Nephron progenitor cell (in vitro differentiated cells): ENCODE data around the gene AVL9.

Experiments
- DNase-seq: peaks from one replicate; pipeline ENCODE4 v3.0.0; 2021
- H3K27ac Mint-ChIP-seq: 2 replicates; pipeline ENCODE4 v1.8.0; 2021; ENCODE audit warnings: mild to moderate bottlenecking, moderate library complexity, mixed read lengths
- H3K27me3 Mint-ChIP-seq: 2 replicates; pipeline ENCODE4 v1.8.0; 2021; ENCODE audit warnings: mild to moderate bottlenecking, low read depth, mixed read lengths; ENCODE audit not compliant: poor library complexity
- H3K36me3 Mint-ChIP-seq: 2 replicates; pipeline ENCODE4 v1.8.0; 2021; ENCODE audit warnings: low read depth, mixed read lengths
- H3K4me1 Mint-ChIP-seq: 2 replicates; pipeline ENCODE4 v1.8.0; 2021; ENCODE audit warnings: mixed read lengths
- H3K4me3 Mint-ChIP-seq: 2 replicates; pipeline ENCODE4 v1.8.0; 2021; ENCODE audit warnings: mild to moderate bottlenecking, moderate library complexity, mixed read lengths
- H3K9me3 Mint-ChIP-seq: 2 replicates; pipeline ENCODE4 v1.8.0; 2021; ENCODE audit warnings: mild to moderate bottlenecking, moderate library complexity, mixed read lengths
- CTCF ChIP-seq: fragments of 200-600 bp; sonication (generic); IDR thresholded peaks from 2 replicates; pipeline ENCODE4 v1.5.0; 2021; ENCODE audit warnings: antibody characterized with exemption

Gene AVL9

DNA sequence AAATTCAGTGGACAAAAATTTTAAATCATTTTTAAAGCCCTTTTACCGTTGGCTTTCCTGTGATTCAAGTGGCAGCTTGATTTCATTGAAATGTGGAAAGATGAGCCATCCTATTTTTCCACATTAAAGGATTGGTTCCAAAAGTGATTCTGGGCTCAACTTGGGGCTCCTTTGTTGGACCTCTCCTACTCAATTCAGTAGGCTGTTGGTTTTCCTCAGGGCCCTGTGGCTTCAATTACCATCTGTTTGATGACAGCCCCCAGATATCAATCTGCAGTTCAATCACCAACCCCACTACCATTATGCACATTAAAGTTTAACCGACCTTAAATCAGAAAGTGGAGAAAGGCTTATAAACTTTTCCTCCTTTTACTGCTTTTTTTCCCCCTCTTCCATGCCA lies 47.3 kb downstream of the AVL9 start:
- Mint-ChIP-seq H3K9me3 (peaks cover 9% of the 10 kb centered on the region), H3K27me3 (no peaks in the 10 kb centered on the region), H3K36me3 (peaks cover 41% of the 10 kb centered on the region), H3K27ac (no peak overlapping the region), H3K4me1 (no peaks in the 10 kb centered on the region), H3K4me3 (no peak overlapping the region)
- DNase-seq: no peak
- no peak for TF ChIP-seq CTCF

DNA sequence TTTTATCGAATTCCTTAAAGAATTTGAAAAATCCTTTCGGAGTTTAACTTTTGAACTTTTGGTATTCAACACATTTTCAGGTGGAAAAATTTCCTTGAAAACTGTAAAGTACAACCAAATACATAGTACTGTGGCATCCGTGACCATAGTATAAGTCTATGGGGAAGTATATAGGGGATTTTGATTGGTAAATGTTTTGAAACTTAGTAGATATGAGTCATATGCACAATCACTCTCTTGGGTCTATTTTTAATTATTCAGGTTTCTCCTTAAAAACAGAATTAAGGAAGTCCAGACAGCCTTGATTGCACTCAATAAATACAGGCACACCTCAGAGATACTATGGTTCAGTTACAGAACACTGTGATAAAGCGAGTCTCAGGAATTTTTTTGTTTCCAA lies 64.2 kb downstream of the AVL9 start:
- Mint-ChIP-seq H3K27ac (no peak overlapping the region), H3K4me3 (no peak overlapping the region), H3K9me3 (no peaks in the 10 kb centered on the region), H3K4me1 (no peaks in the 10 kb centered on the region), H3K27me3 (no peaks in the 10 kb centered on the region), H3K36me3 (peaks cover 53% of the 10 kb centered on the region)
- DNase-seq: no peak
- no peak for TF ChIP-seq CTCF

- Mint-ChIP-seq H3K27ac (no peak overlapping the region), H3K36me3 (peaks cover 54% of the 10 kb centered on the region), H3K4me1 (no peaks in the 10 kb centered on the region), H3K4me3 (no peak overlapping the region), H3K27me3 (no peaks in the 10 kb centered on the region), H3K9me3 (no peaks in the 10 kb centered on the region)
- no peak for DNase-seq
- TF ChIP-seq CTCF: no peak
These were observed 64.8 kb downstream of the AVL9 start for GRCh38 chr7:32560075-32560474.

GRCh38 chr7:32561613-32562012 lies 66.3 kb downstream of the AVL9 start:
- H3K27me3 Mint-ChIP-seq: peaks cover 6% of the 10 kb centered on the region
- H3K36me3 Mint-ChIP-seq: peaks cover 56% of the 10 kb centered on the region
- H3K4me3 Mint-ChIP-seq: no peak overlapping the region
- no peaks in the 10 kb centered on the region for H3K9me3 Mint-ChIP-seq
- no peak for DNase-seq
- TF ChIP-seq CTCF: no peak
- no peak overlapping the region for H3K27ac Mint-ChIP-seq
- H3K4me1 Mint-ChIP-seq: no peaks in the 10 kb centered on the region

- DNase-seq: no peak
- Mint-ChIP-seq H3K27ac (no peak overlapping the region), H3K36me3 (peaks cover 36% of the 10 kb centered on the region), H3K27me3 (peaks cover 6% of the 10 kb centered on the region), H3K4me3 (no peak overlapping the region), H3K4me1 (no peaks in the 10 kb centered on the region), H3K9me3 (no peaks in the 10 kb centered on the region)
- no peak for TF ChIP-seq CTCF
These were observed 69.3 kb downstream of the AVL9 start for GRCh38 chr7:32564542-32564941.

DNA sequence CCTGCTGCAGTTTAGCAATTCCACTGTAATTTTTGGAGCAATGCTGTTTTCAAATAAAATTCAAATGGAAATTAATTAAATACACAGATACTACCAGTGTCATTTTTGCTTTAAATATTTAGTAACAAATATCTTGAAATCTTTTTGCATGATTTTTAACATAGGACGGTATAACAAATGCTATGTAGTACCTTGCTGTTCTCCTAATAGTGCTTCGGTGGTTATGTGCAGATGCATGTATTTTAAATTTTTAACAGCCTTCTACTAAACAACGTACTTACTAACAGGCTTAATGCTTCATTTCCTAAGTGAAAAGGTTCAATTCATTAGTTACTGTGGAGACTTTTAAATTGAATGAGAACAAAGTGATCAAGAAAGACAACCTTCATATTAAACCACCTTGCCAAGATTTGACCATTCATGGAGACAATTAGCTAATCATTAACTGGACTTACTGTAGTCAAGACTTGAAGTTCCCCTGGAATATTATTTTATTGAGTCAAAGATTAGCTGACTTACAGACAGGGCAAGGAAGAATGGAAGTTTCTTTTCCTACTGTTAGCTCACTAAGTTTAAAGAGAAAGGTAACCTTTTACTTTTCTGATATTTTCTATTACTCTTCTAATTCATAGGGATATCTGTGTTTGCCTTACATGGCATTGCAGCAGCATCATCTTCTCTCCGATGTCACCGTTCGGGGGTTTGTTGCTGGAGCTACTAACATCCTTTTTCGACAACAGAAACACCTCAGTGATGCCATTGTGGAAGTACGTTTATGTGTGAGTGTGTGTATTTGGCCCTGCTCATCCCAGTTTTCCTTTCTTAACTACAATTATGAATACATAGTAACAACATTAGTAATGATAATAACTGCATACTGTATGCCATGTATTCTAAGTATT lies 74.3 kb downstream of the AVL9 start:
- no peak for TF ChIP-seq CTCF
- Mint-ChIP-seq H3K4me1 (no peaks in the 10 kb centered on the region), H3K4me3 (no peak overlapping the region), H3K9me3 (no peaks in the 10 kb centered on the region), H3K36me3 (peaks cover 42% of the 10 kb centered on the region), H3K27ac (peak overlapping the region; percentile 67), H3K27me3 (peaks cover 6% of the 10 kb centered on the region)
- no peak for DNase-seq
